Neural cell (in vitro differentiated cells): ENCODE data around the gene UPF1.

Experiments used
- EZH2 ChIP-seq: fragments of 200-600, 300-800 bp; shearing (Covaris generic), sonication (generic); IDR thresholded peaks from 2 replicates; pipeline ENCODE4 v1.6.1; 2014; ENCODE audit warnings: antibody characterized with exemption, low read length, borderline replicate concordance, mild to moderate bottlenecking; ENCODE audit not compliant: insufficient read depth, poor library complexity, severe bottlenecking
- MXI1 ChIP-seq: fragments of 450-650 bp; conservative IDR thresholded peaks from 2 replicates; pipeline ENCODE4 v1.6.1; 2014; ENCODE audit warnings: antibody characterized with exemption, mild to moderate bottlenecking; ENCODE audit not compliant: poor library complexity, severe bottlenecking
- RAD21 ChIP-seq: fragments of 450-650 bp; conservative IDR thresholded peaks from 2 replicates; pipeline ENCODE4 v1.6.1; 2014; ENCODE audit warnings: antibody characterized with exemption, mild to moderate bottlenecking, moderate library complexity
- SMC3 ChIP-seq: fragments of 450-650 bp; conservative IDR thresholded peaks from 2 replicates; pipeline ENCODE4 v1.6.1; 2014; ENCODE audit warnings: antibody characterized with exemption, mild to moderate bottlenecking, moderate library complexity; ENCODE audit not compliant: poor library complexity
- TAF1 ChIP-seq: IDR thresholded peaks from 2 replicates; pipeline ENCODE4 v1.6.1; 2012; ENCODE audit warnings: low read depth
- TF ChIP-seq, protein P1 (sequence below): fragments of 450-650 bp; IDR thresholded peaks from 2 replicates; pipeline ENCODE4 v1.5.1; 2014; ENCODE audit warnings: antibody characterized with exemption, mild to moderate bottlenecking, moderate library complexity; ENCODE audit not compliant: poor library complexity, severe bottlenecking

DNA sequence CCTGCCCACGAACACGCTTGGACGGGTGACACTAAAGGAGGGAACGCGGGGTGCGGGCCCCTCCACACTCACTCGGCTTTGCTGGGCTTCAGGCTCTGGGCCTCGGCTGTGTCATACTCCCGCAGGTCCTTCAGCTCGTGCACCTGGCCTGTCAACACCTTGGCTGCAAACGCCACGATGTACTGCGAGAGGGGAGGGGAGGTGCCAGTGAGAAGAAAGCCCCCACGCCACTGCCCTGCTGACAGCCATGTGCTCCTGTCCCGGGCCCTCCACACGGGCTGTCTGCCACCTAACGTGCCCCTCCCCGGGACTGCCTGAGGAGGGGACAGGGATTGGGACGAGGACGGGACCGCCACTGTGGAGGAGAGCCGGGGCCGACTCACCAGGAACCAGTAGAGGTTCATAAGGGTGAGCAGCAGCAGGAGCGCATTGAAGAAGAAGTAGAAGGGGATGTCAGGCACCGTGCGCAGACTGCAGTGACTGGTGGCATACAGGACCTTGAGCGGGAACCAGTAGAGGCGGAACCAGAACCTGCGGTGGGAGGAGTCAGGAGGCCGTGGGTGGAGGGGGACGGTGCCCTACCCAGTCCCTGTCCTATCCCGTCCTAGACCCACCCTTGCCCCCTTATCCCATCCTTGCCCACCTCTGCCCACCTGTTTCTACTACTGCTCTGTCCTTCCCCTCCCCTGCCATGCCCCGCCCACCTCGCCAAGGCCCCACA lies 47.3 kb downstream of the UPF1 start:
- TF ChIP-seq, protein P1, sequence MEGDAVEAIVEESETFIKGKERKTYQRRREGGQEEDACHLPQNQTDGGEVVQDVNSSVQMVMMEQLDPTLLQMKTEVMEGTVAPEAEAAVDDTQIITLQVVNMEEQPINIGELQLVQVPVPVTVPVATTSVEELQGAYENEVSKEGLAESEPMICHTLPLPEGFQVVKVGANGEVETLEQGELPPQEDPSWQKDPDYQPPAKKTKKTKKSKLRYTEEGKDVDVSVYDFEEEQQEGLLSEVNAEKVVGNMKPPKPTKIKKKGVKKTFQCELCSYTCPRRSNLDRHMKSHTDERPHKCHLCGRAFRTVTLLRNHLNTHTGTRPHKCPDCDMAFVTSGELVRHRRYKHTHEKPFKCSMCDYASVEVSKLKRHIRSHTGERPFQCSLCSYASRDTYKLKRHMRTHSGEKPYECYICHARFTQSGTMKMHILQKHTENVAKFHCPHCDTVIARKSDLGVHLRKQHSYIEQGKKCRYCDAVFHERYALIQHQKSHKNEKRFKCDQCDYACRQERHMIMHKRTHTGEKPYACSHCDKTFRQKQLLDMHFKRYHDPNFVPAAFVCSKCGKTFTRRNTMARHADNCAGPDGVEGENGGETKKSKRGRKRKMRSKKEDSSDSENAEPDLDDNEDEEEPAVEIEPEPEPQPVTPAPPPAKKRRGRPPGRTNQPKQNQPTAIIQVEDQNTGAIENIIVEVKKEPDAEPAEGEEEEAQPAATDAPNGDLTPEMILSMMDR = no peak
- TF ChIP-seq SMC3 = no peak
- no peak for TF ChIP-seq EZH2
- TF ChIP-seq RAD21 = no peak
- TF ChIP-seq TAF1 = no peak
- no peak for TF ChIP-seq MXI1
